GM23338 (cell line): Measurements from ENCODE around the gene BCS1L. TPM values are rescaled to one million over a fixed set of nuclear protein-coding genes. Genes with fewer than 3 reads are reported as not detected.

Experiments used
- ATAC-seq: fragments of 200-7000 bp; cut with Tn5 transposase; 3 replicates; pipeline ENCODE4 v1.9.1; 2020
- DNase-seq: peaks from one replicate; pipeline ENCODE4 v3.0.0-alpha.2; 2015; ENCODE audit warnings: low spot score
- H2AFZ ChIP-seq: fragments of 200-600 bp; sonication (generic); 2 replicates; pipeline ENCODE4 v1.8.0; 2016; ENCODE audit warnings: antibody characterized with exemption, mild to moderate bottlenecking, moderate library complexity
- H3F3A ChIP-seq: fragments of 200-600 bp; sonication (generic); replicated peaks from 2 replicates; pipeline ENCODE4 v1.8.0; 2017; ENCODE audit warnings: antibody characterized with exemption, mixed run types, low read depth
- H3K27ac ChIP-seq: fragments of 200-600 bp; sonication (generic); 2 replicates; pipeline ENCODE4 v1.6.1; 2016; ENCODE audit warnings: low read depth
- H3K27me3 ChIP-seq: fragments of 200-600 bp; sonication (generic); 2 replicates; pipeline ENCODE4 v1.8.0; 2016; ENCODE audit warnings: mild to moderate bottlenecking, mixed run types, moderate library complexity; ENCODE audit not compliant: insufficient read depth
- H3K36me3 ChIP-seq: fragments of 200-600 bp; sonication (generic); 2 replicates; pipeline ENCODE4 v1.8.0; 2016; ENCODE audit warnings: mild to moderate bottlenecking; ENCODE audit not compliant: insufficient read depth
- H3K4me1 ChIP-seq: fragments of 200-600 bp; sonication (generic); 2 replicates; pipeline ENCODE4 v1.8.0; 2016; ENCODE audit warnings: mild to moderate bottlenecking, moderate library complexity; ENCODE audit not compliant: insufficient read depth
- H3K4me2 ChIP-seq: fragments of 200-600 bp; sonication (generic); 2 replicates; pipeline ENCODE4 v1.7.1; 2017; ENCODE audit warnings: mixed run types
- H3K4me3 ChIP-seq: fragments of 200-600 bp; sonication (generic); 2 replicates; pipeline ENCODE4 v1.6.1; 2016; ENCODE audit warnings: mixed run types
- H3K79me2 ChIP-seq: fragments of 200-600 bp; sonication (generic); replicated peaks from 2 replicates; pipeline ENCODE4 v1.8.0; 2017; ENCODE audit warnings: mild to moderate bottlenecking; ENCODE audit not compliant: insufficient read depth
- H3K9me2 ChIP-seq: fragments of 200-600 bp; sonication (generic); 2 replicates; pipeline ENCODE4 v1.8.0; 2017; ENCODE audit not compliant: insufficient read depth
- H4K20me1 ChIP-seq: fragments of 200-600 bp; sonication (generic); replicated peaks from 2 replicates; pipeline ENCODE4 v1.8.0; 2017; ENCODE audit warnings: mild to moderate bottlenecking; ENCODE audit not compliant: insufficient read depth
- H3K27ac Mint-ChIP-seq: 2 replicates; pipeline ENCODE4 v1.8.0; 2020; ENCODE audit warnings: inconsistent platforms, mild to moderate bottlenecking, moderate library complexity, mixed read lengths
- H3K27me3 Mint-ChIP-seq: 3 replicates; pipeline ENCODE4 v1.8.0; 2022; ENCODE audit warnings: low read depth, mild to moderate bottlenecking, moderate library complexity, mixed read lengths, inconsistent platforms; ENCODE audit not compliant: insufficient read depth, poor library complexity
- H3K36me3 Mint-ChIP-seq: 3 replicates; pipeline ENCODE4 v1.8.0; 2021; ENCODE audit warnings: low read depth, mild to moderate bottlenecking, inconsistent platforms, moderate library complexity, mixed read lengths
- H3K4me1 Mint-ChIP-seq: 3 replicates; pipeline ENCODE4 v1.8.0; 2020; ENCODE audit warnings: mild to moderate bottlenecking, inconsistent platforms, mixed read lengths
- H3K4me3 Mint-ChIP-seq: 3 replicates; pipeline ENCODE4 v1.8.0; 2021; ENCODE audit warnings: moderate library complexity, mild to moderate bottlenecking, inconsistent platforms, mixed read lengths
- H3K9me3 Mint-ChIP-seq: 3 replicates; pipeline ENCODE4 v1.8.0; 2020; ENCODE audit warnings: moderate library complexity, mild to moderate bottlenecking, inconsistent platforms, mixed read lengths
- CREB1 ChIP-seq: fragments of 250-450 bp; sonication (Bioruptor Pico); IDR thresholded peaks from 2 replicates; pipeline ENCODE4 v1.5.0; 2020; ENCODE audit warnings: low read depth, mild to moderate bottlenecking, moderate library complexity
- EZH2 ChIP-seq: fragments of 200-600 bp; sonication (generic); IDR thresholded peaks from one replicate; pipeline ENCODE4 v1.8.0; 2017; ENCODE audit warnings: antibody characterized with exemption, mild to moderate bottlenecking, low read depth; ENCODE audit not compliant: unreplicated experiment
- EZH2phosphoT487 ChIP-seq: fragments of 200-600 bp; sonication (generic); IDR thresholded peaks from one replicate; pipeline ENCODE4 v1.8.1; 2018; ENCODE audit warnings: antibody characterized with exemption; ENCODE audit not compliant: unreplicated experiment
- JUNB ChIP-seq: IDR thresholded peaks from one replicate; pipeline ENCODE4 v1.6.1; 2016; ENCODE audit warnings: antibody characterized with exemption; ENCODE audit not compliant: unreplicated experiment
- POLR2AphosphoS5 ChIP-seq: IDR thresholded peaks from 2 replicates; pipeline ENCODE4 v1.6.1; 2016; ENCODE audit warnings: antibody characterized with exemption, low read depth
- STAT1 ChIP-seq: IDR thresholded peaks from one replicate; pipeline ENCODE4 v1.6.1; 2016; ENCODE audit warnings: antibody characterized with exemption; ENCODE audit not compliant: unreplicated experiment
- ZNF114 ChIP-seq: fragments of 250-450 bp; sonication (Bioruptor Pico); IDR thresholded peaks from 2 replicates; pipeline ENCODE4 v1.5.0; 2020; ENCODE audit warnings: mild to moderate bottlenecking, moderate library complexity
- ZNF331 ChIP-seq: fragments of 250-450 bp; sonication (Bioruptor Pico); IDR thresholded peaks from 2 replicates; pipeline ENCODE4 v1.5.0; 2020; ENCODE audit warnings: low read depth, mild to moderate bottlenecking, moderate library complexity
- polyA plus RNA-seq: library from polyadenylated mRNA; unstranded; fragments of >200 nt; fragmentation: Nextera tagmentation; extraction: Ambion mirVana; gene quantifications from 2 replicates; pipeline ENCODE4 v1.2.1, GENCODE V29; 2016
- total RNA-seq: library from RNA; depleted of rRNA; stranded (reverse); fragments of >200 nt; shearing (Covaris generic); gene quantifications from 2 replicates; pipeline ENCODE4 v1.2.3, GENCODE V29; 2014
- TF ChIP-seq, protein P1 (sequence below): fragments of 250-450 bp; sonication (Bioruptor Pico); IDR thresholded peaks from 2 replicates; pipeline ENCODE4 v1.5.0; 2020; ENCODE audit warnings: mild to moderate bottlenecking, moderate library complexity
- TF ChIP-seq, protein P2 (sequence below): IDR thresholded peaks from 2 replicates; pipeline ENCODE4 v1.6.1; 2016; ENCODE audit warnings: antibody characterized with exemption
- TF ChIP-seq, protein P3 (sequence below), 2 experiments: fragments of 200-600 bp in 1 of 2; sonication (generic) in 1 of 2; conservative IDR thresholded peaks; 2 replicates each; pipeline versions ENCODE4 v1.5.1 to v1.6.1; 2016 to 2017; ENCODE audit warnings: antibody characterized with exemption in 2 of 2, low read depth in 2 of 2, mild to moderate bottlenecking in 2 of 2, moderate library complexity in 1 of 2

Gene BCS1L
- total and polyA plus RNA-seq, 2 experiments from 2014 or later, result 16.9 to 31.6 TPM

DNA sequence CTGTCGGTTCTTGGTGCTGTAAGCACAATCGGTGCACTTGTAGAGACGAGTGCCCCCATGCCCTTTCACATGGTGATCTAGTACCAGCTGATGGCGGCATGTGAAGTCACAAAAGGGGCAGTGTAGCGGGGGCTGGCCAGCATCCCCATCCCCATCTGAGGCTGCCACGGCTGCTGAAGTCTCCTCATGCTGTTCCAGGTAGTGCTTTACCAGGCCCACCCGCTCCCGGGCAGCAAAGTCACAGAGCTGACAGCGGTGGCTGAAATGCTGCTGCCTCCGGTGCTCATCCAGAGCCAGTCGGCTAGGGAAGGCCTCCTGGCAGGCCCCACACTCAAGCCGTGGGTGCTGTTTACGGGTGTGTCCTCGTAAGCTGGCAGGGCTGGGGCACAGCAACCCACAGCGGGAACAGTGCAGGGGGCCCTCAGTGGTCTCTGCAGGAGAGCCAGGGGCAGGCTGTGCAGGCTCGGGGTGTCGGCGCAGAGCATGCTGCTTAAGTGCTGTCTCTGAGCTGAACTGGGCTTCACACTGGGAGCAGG is 17.3 kb upstream of the BCS1L start (continued):
- TF ChIP-seq, protein P1, sequence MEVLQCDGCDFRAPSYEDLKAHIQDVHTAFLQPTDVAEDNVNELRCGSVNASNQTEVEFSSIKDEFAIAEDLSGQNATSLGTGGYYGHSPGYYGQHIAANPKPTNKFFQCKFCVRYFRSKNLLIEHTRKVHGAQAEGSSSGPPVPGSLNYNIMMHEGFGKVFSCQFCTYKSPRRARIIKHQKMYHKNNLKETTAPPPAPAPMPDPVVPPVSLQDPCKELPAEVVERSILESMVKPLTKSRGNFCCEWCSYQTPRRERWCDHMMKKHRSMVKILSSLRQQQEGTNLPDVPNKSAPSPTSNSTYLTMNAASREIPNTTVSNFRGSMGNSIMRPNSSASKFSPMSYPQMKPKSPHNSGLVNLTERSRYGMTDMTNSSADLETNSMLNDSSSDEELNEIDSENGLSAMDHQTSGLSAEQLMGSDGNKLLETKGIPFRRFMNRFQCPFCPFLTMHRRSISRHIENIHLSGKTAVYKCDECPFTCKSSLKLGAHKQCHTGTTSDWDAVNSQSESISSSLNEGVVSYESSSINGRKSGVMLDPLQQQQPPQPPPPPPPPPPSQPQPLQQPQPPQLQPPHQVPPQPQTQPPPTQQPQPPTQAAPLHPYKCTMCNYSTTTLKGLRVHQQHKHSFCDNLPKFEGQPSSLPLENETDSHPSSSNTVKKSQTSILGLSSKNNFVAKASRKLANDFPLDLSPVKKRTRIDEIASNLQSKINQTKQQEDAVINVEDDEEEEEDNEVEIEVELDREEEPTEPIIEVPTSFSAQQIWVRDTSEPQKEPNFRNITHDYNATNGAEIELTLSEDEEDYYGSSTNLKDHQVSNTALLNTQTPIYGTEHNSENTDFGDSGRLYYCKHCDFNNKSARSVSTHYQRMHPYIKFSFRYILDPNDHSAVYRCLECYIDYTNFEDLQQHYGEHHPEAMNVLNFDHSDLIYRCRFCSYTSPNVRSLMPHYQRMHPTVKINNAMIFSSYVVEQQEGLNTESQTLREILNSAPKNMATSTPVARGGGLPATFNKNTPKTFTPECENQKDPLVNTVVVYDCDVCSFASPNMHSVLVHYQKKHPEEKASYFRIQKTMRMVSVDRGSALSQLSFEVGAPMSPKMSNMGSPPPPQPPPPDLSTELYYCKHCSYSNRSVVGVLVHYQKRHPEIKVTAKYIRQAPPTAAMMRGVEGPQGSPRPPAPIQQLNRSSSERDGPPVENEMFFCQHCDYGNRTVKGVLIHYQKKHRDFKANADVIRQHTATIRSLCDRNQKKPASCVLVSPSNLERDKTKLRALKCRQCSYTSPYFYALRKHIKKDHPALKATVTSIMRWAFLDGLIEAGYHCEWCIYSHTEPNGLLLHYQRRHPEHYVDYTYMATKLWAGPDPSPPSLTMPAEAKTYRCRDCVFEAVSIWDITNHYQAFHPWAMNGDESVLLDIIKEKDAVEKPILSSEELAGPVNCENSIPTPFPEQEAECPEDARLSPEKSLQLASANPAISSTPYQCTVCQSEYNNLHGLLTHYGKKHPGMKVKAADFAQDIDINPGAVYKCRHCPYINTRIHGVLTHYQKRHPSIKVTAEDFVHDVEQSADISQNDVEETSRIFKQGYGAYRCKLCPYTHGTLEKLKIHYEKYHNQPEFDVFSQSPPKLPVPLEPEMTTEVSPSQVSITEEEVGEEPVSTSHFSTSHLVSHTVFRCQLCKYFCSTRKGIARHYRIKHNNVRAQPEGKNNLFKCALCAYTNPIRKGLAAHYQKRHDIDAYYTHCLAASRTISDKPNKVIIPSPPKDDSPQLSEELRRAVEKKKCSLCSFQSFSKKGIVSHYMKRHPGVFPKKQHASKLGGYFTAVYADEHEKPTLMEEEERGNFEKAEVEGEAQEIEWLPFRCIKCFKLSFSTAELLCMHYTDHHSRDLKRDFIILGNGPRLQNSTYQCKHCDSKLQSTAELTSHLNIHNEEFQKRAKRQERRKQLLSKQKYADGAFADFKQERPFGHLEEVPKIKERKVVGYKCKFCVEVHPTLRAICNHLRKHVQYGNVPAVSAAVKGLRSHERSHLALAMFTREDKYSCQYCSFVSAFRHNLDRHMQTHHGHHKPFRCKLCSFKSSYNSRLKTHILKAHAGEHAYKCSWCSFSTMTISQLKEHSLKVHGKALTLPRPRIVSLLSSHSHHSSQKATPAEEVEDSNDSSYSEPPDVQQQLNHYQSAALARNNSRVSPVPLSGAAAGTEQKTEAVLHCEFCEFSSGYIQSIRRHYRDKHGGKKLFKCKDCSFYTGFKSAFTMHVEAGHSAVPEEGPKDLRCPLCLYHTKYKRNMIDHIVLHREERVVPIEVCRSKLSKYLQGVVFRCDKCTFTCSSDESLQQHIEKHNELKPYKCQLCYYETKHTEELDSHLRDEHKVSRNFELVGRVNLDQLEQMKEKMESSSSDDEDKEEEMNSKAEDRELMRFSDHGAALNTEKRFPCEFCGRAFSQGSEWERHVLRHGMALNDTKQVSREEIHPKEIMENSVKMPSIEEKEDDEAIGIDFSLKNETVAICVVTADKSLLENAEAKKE, result no peak
- TF ChIP-seq, protein P2, sequence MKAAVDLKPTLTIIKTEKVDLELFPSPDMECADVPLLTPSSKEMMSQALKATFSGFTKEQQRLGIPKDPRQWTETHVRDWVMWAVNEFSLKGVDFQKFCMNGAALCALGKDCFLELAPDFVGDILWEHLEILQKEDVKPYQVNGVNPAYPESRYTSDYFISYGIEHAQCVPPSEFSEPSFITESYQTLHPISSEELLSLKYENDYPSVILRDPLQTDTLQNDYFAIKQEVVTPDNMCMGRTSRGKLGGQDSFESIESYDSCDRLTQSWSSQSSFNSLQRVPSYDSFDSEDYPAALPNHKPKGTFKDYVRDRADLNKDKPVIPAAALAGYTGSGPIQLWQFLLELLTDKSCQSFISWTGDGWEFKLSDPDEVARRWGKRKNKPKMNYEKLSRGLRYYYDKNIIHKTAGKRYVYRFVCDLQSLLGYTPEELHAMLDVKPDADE, result no peak
- TF ChIP-seq EZH2 (no peak), POLR2AphosphoS5 (no peak)

DNA sequence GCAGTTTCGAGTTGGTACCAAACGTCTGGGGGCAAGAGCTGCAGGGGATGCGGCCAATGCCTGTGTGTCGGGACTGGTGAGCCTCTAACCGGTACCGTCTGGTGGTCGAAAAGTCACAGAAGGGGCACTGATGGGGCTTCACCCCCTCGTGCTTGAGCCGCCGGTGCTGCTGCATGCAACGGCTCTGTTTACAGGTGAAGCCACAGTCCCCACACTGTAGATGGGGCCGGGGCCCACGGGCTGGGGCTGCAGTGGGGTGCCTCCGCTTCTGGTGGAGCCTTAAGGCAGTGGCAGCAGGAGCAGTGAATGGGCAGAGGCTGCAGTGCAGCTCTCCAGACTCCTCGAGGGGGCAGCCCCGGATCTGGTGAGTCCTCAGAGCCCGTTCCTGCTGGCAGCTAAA is 16.7 kb upstream of the BCS1L start:
- H3K4me3 ChIP-seq, result no peak overlapping the region
- H3K9me2 ChIP-seq, result no peaks in the 10 kb centered on the region
- no peaks in the 10 kb centered on the region for H3K27me3 ChIP-seq
- peaks cover 13% of the 10 kb centered on the region for H4K20me1 ChIP-seq
- H3K79me2 ChIP-seq, result 0 out of 2 replicates have a peak, but pooled peaks cover 3% of the 10 kb centered on the region
- no peak for DNase-seq
- H3K4me2 ChIP-seq, result no peak overlapping the region
- no peaks in the 10 kb centered on the region for H3F3A ChIP-seq
- no peak overlapping the region for H2AFZ ChIP-seq
- Mint-ChIP-seq H3K9me3 (no peaks in the 10 kb centered on the region), H3K4me3 (no peak overlapping the region), H3K27ac (no peak overlapping the region), H3K4me1 (no peaks in the 10 kb centered on the region), H3K27me3 (peaks cover 3% of the 10 kb centered on the region), H3K36me3 (peaks cover 79% of the 10 kb centered on the region)
- H3K27ac ChIP-seq, result no peak overlapping the region
- peaks cover 31% of the 10 kb centered on the region for H3K36me3 ChIP-seq
- no peaks in the 10 kb centered on the region for H3K4me1 ChIP-seq
- ATAC-seq, result no peak
- TF ChIP-seq EZH2phosphoT487 (no peak), STAT1 (no peak), CREB1 (no peak), ZNF331 (no peak), ZNF114 (no peak), JUNB (no peak), POLR2AphosphoS5 (no peak)
- TF ChIP-seq, protein P3, sequence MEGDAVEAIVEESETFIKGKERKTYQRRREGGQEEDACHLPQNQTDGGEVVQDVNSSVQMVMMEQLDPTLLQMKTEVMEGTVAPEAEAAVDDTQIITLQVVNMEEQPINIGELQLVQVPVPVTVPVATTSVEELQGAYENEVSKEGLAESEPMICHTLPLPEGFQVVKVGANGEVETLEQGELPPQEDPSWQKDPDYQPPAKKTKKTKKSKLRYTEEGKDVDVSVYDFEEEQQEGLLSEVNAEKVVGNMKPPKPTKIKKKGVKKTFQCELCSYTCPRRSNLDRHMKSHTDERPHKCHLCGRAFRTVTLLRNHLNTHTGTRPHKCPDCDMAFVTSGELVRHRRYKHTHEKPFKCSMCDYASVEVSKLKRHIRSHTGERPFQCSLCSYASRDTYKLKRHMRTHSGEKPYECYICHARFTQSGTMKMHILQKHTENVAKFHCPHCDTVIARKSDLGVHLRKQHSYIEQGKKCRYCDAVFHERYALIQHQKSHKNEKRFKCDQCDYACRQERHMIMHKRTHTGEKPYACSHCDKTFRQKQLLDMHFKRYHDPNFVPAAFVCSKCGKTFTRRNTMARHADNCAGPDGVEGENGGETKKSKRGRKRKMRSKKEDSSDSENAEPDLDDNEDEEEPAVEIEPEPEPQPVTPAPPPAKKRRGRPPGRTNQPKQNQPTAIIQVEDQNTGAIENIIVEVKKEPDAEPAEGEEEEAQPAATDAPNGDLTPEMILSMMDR (conservative IDR thresholded peaks at IDR 0.05; ENCODE audit: low read depth in 2 of 2), result no peak
